Measurements from ENCODE around the gene CCBE1. TPM values are rescaled to one million over a fixed set of nuclear protein-coding genes. Genes with fewer than 3 reads are reported as not detected.
A peak's percentile ranks its signal among the peaks of the same experiment; 100 is the strongest.

Gene CCBE1
- total RNA-seq, 1 donor from 2014 or later: 0.40 TPM

- ATAC-seq: no peak
Observed at GRCh38 chr18:59484131-59484530, 213.1 kb downstream of the CCBE1 start.

GRCh38 chr18:59481436-59481835, 215.8 kb downstream of the CCBE1 start:
- no peak for ATAC-seq

- ATAC-seq: peak; percentile 56
Observed at GRCh38 chr18:59479776-59480175, 217.4 kb downstream of the CCBE1 start.

GRCh38 chr18:59478591-59478990, 218.6 kb downstream of the CCBE1 start:
- ATAC-seq: no peak

GRCh38 chr18:59477849-59478248, 219.4 kb downstream of the CCBE1 start:
- ATAC-seq: no peak

GRCh38 chr18:59470561-59471121, 226.6 kb downstream of the CCBE1 start:
- ATAC-seq: no peak

- ATAC-seq: peak; percentile 20
Observed at GRCh38 chr18:59469463-59470180, 227.6 kb downstream of the CCBE1 start.

GRCh38 chr18:59468821-59469220, 228.4 kb downstream of the CCBE1 start:
- ATAC-seq: no peak

- ATAC-seq: no peak
Observed at GRCh38 chr18:59467497-59467896, 229.7 kb downstream of the CCBE1 start.

- ATAC-seq: no peak
Observed at GRCh38 chr18:59466980-59467379, 230.2 kb downstream of the CCBE1 start.

- ATAC-seq: no peak
Observed at GRCh38 chr18:59464486-59464885, 232.7 kb downstream of the CCBE1 start.

GRCh38 chr18:59461171-59461570, 236.1 kb downstream of the CCBE1 start:
- ATAC-seq: no peak

- ATAC-seq: no peak
Observed at GRCh38 chr18:59460072-59460420, 237.2 kb downstream of the CCBE1 start.

- ATAC-seq: peak; percentile 32
Observed at GRCh38 chr18:59459369-59460071, 237.7 kb downstream of the CCBE1 start.

GRCh38 chr18:59458575-59458974, 238.6 kb downstream of the CCBE1 start:
- no peak for ATAC-seq

- ATAC-seq: no peak
Observed at GRCh38 chr18:59456657-59457056, 240.6 kb downstream of the CCBE1 start.

GRCh38 chr18:59455728-59456276, 241.4 kb downstream of the CCBE1 start:
- ATAC-seq: no peak

GRCh38 chr18:59454909-59455727, 242.1 kb downstream of the CCBE1 start:
- no peak for ATAC-seq

GRCh38 chr18:59453468-59453961, 243.7 kb downstream of the CCBE1 start:
- no peak for ATAC-seq

- no peak for ATAC-seq
Observed at GRCh38 chr18:59451963-59452362, 245.3 kb downstream of the CCBE1 start.

GRCh38 chr18:59451073-59451472, 246.2 kb downstream of the CCBE1 start:
- no peak for ATAC-seq

- ATAC-seq: no peak
Observed at GRCh38 chr18:59448546-59448945, 248.7 kb downstream of the CCBE1 start.

GRCh38 chr18:59446012-59446411, 251.2 kb downstream of the CCBE1 start:
- no peak for ATAC-seq

Measured in esophagus mucosa (tissue), 1 donor.